Measurements from ENCODE around the gene MED1.

Gene MED1

DNA sequence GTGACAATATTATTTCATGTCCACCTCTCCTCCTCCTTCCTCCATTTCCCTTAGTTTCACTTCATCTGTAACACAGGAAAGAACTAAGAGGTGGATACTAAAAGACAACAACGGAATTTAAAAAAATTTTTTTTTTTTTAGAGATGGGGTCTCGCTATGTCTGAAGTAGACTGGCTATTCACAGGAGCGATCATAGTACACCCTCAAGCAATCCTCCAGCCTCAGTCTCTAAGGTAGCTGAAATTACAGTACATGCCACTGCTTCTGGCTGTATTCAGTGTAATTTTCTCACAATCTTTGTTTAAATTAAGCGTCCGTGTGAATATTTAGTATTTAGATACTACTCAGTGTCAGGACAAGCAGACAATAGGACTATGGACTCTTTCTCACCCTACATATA is 85.2 kb downstream of the MED1 start:
- POLR2A ChIA-PET: interaction anchor here (0.6 kb wide), 2 partner anchors 166 to 945 kb away, joined by 3 to 6 read pairs; partner anchors contain the start of gene RPL19
- peaks cover 7% of the 10 kb centered on the region; the same call in 1 of the 2 replicates for H3K4me1 ChIP-seq (ENCODE audit: control insufficient read depth, insufficient read depth, low read length)
- TF ChIP-seq ZFP3 (tag by site-specific recombination; IDR thresholded peaks at IDR 0.05; ENCODE audit: low read depth): no peak
- no peak for TF ChIP-seq SP7 (tag by site-specific recombination; IDR thresholded peaks at IDR 0.05)
- TF ChIP-seq ZNF785 (tag by site-specific recombination; IDR thresholded peaks at IDR 0.05): no peak
- TF ChIP-seq RBAK (tag by site-specific recombination; IDR thresholded peaks at IDR 0.05): no peak
- TF ChIP-seq KLF10 (tag by site-specific recombination; IDR thresholded peaks at IDR 0.05): no peak
- no peak for TF ChIP-seq ZNF114 (tag by site-specific recombination; IDR thresholded peaks at IDR 0.05)
- TF ChIP-seq ZNF626 (tag by site-specific recombination; IDR thresholded peaks at IDR 0.05): no peak
- TF ChIP-seq ZBTB26 (tag by site-specific recombination; optimal IDR thresholded peaks at IDR 0.05): no peak
- TF ChIP-seq ZNF404 (tag by site-specific recombination; IDR thresholded peaks at IDR 0.05): no peak
- TF ChIP-seq ZNF654 (tag by site-specific recombination; IDR thresholded peaks at IDR 0.05; ENCODE audit: low read depth): no peak
- no peak for TF ChIP-seq ZNF776 (tag by site-specific recombination; IDR thresholded peaks at IDR 0.05; ENCODE audit: borderline replicate concordance)
- TF ChIP-seq, protein P1, sequence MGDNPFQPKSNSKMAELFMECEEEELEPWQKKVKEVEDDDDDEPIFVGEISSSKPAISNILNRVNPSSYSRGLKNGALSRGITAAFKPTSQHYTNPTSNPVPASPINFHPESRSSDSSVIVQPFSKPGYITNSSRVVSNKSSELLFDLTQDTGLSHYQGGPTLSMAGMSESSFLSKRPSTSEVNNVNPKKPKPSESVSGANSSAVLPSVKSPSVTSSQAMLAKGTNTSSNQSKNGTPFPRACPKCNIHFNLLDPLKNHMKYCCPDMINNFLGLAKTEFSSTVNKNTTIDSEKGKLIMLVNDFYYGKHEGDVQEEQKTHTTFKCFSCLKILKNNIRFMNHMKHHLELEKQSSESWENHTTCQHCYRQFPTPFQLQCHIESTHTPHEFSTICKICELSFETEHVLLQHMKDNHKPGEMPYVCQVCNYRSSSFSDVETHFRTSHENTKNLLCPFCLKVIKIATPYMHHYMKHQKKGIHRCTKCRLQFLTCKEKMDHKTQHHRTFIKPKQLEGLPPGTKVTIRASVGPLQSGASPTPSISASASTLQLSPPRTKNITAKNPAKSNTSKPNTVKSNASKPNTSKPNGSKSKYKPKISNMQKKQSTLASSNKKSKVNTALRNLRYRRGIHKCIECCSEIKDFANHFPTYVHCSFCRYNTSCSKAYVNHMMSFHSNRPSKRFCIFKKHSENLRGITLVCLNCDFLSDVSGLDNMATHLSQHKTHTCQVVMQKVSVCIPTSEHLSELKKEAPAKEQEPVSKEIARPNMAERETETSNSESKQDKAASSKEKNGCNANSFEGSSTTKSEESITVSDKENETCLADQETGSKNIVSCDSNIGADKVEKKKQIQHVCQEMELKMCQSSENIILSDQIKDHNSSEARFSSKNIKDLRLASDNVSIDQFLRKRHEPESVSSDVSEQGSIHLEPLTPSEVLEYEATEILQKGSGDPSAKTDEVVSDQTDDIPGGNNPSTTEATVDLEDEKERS (tag by site-specific recombination; IDR thresholded peaks at IDR 0.05): no peak
- TF ChIP-seq ZNF302 (tag by site-specific recombination; IDR thresholded peaks at IDR 0.05; ENCODE audit: low read depth): no peak
- TF ChIP-seq, protein P2, sequence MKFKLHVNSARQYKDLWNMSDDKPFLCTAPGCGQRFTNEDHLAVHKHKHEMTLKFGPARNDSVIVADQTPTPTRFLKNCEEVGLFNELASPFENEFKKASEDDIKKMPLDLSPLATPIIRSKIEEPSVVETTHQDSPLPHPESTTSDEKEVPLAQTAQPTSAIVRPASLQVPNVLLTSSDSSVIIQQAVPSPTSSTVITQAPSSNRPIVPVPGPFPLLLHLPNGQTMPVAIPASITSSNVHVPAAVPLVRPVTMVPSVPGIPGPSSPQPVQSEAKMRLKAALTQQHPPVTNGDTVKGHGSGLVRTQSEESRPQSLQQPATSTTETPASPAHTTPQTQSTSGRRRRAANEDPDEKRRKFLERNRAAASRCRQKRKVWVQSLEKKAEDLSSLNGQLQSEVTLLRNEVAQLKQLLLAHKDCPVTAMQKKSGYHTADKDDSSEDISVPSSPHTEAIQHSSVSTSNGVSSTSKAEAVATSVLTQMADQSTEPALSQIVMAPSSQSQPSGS (tag by site-specific recombination; IDR thresholded peaks at IDR 0.05; ENCODE audit: low read depth): no peak
- no peak overlapping the region for H3K27ac ChIP-seq (ENCODE audit: extremely low read depth, low read depth, low read length)
- CTCF ChIA-PET: interaction anchor here (0.6 to 1.8 kb wide), 5 partner anchors 10 to 160 kb away, joined by 3 to 6 read pairs (median 3); no protein-coding TSS in a partner anchor
- H3K9me3 ChIP-seq (ENCODE audit: control insufficient read depth, insufficient read depth, low read depth, low read length): no peaks in the 10 kb centered on the region
- H3K4me3 ChIP-seq (ENCODE audit: low read depth, low read length): no peak overlapping the region
- H3K36me3 ChIP-seq (ENCODE audit: control insufficient read depth in 2 of 2, insufficient read depth in 1 of 2, low read length in 2 of 2): peaks cover 0 to 4% of the 10 kb centered on the region in 2 experiments; a peak in 1 of 3 replicates

DNA sequence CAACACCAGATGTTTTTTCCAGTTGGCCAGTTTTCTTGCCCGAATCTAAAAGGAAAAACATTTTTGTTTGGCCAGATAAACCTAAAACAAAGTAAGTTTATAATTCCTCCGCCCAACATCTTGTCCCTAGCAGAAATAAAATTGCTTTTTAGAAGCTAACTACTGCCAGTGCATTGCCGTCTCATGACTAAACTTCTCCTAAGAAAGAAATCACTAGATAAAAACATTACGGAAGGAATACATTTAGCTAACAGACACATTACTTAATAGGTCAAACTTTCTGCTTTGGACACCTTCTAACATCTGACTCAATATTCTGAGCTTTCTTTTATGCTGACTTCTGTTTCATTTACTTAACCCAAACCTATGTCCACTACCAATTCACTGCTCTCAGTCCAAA is 85.8 kb downstream of the MED1 start:
- ChIA-PET POLR2A (interaction anchor here (0.6 kb wide), 1 partner anchor 945 kb away, joined by 6 read pairs; no protein-coding TSS in a partner anchor), CTCF (interaction anchor here (1.5 to 1.8 kb wide), 3 partner anchors 11 to 159 kb away, joined by 3 to 6 read pairs (median 4); no protein-coding TSS in a partner anchor)
- TF ChIP-seq GLIS2 (tag by site-specific recombination; IDR thresholded peaks at IDR 0.05) (no peak), ZNF433 (tag by site-specific recombination; IDR thresholded peaks at IDR 0.05; ENCODE audit: low read depth) (no peak), ZNF239 (tag by site-specific recombination; IDR thresholded peaks at IDR 0.05) (no peak), MZF1 (tag by site-specific recombination; IDR thresholded peaks at IDR 0.05; ENCODE audit: borderline replicate concordance) (no peak)
- TF ChIP-seq, protein P3, sequence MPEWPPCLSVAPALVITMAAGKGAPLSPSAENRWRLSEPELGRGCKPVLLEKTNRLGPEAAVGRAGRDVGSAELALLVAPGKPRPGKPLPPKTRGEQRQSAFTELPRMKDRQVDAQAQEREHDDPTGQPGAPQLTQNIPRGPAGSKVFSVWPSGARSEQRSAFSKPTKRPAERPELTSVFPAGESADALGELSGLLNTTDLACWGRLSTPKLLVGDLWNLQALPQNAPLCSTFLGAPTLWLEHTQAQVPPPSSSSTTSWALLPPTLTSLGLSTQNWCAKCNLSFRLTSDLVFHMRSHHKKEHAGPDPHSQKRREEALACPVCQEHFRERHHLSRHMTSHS (tag by site-specific recombination; IDR thresholded peaks at IDR 0.05): no peak
- Histone ChIP-seq H3K27ac (ENCODE audit: extremely low read depth, low read depth, low read length) (no peak overlapping the region), H3K36me3 (ENCODE audit: control insufficient read depth in 2 of 2, insufficient read depth in 1 of 2, low read length in 2 of 2) (peaks cover 0 to 4% of the 10 kb centered on the region in 2 experiments; a peak in 1 of 3 replicates), H3K4me3 (ENCODE audit: low read depth, low read length) (no peak overlapping the region), H3K4me1 (ENCODE audit: control insufficient read depth, insufficient read depth, low read length) (peaks cover 7% of the 10 kb centered on the region; the same call in 1 of the 2 replicates), H3K9me3 (ENCODE audit: control insufficient read depth, insufficient read depth, low read depth, low read length) (no peaks in the 10 kb centered on the region)

All from HEK293 (cell line).